Gastrocnemius medialis (tissue), 4 donors: ENCODE results near the gene MYH13.

Source experiments
- POLR2A ChIP-seq, 2 donors: fragments of 450-650 bp; IDR thresholded peaks; one replicate each; pipeline ENCODE4 v1.6.1; 2017; ENCODE audit warnings: antibody characterized with exemption in 2 of 2, mild to moderate bottlenecking in 2 of 2, moderate library complexity in 2 of 2
- TF ChIP-seq, protein P1 (sequence below), 5 experiments: fragments of 450-650 bp in 3 of 5; fragments of 200-600 bp in 2 of 5; sonication (generic) in 2 of 5; IDR thresholded peaks in 4 of 5; conservative IDR thresholded peaks in 1 of 5; 1 replicate in 4 of 5; 2 replicates in 1 of 5; pipeline ENCODE4 v1.5.1; 2016 to 2019; ENCODE audit warnings: antibody characterized with exemption in 5 of 5, mild to moderate bottlenecking in 3 of 5, moderate library complexity in 3 of 5

DNA sequence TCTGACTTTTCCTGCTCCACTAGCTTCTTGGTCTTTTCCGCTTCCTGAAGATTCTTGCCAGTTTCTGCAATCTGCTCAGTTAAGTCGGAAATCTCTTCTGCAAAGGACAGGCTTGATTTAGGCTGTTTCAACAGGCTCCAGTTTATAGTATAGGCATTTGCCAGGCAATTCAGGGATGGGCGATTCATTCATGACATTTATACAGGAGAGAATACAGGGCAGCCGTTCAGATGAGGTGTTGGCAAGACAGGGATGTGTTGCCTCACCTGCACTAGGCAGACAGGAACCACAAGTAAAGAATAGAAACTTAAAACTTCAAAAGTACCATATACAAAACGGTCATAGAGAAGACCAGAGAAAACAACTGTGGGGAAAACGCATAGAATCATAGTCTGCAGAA is 61.7 kb downstream of the MYH13 start:
- no peak for TF ChIP-seq POLR2A (IDR thresholded peaks at IDR 0.05)
- TF ChIP-seq, protein P1, sequence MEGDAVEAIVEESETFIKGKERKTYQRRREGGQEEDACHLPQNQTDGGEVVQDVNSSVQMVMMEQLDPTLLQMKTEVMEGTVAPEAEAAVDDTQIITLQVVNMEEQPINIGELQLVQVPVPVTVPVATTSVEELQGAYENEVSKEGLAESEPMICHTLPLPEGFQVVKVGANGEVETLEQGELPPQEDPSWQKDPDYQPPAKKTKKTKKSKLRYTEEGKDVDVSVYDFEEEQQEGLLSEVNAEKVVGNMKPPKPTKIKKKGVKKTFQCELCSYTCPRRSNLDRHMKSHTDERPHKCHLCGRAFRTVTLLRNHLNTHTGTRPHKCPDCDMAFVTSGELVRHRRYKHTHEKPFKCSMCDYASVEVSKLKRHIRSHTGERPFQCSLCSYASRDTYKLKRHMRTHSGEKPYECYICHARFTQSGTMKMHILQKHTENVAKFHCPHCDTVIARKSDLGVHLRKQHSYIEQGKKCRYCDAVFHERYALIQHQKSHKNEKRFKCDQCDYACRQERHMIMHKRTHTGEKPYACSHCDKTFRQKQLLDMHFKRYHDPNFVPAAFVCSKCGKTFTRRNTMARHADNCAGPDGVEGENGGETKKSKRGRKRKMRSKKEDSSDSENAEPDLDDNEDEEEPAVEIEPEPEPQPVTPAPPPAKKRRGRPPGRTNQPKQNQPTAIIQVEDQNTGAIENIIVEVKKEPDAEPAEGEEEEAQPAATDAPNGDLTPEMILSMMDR (IDR thresholded peaks at IDR 0.05 in 4 of 5, conservative IDR thresholded peaks at IDR 0.05 in 1 of 5) = no peak
